Brain microvascular endothelial cell (primary cell): ENCODE data around the gene TCF3.
A peak's percentile ranks its signal among the peaks of the same experiment; 100 is the strongest.

Source experiments
- DNase-seq: peaks from one replicate; pipeline ENCODE4 v3.0.0-alpha.2; 2020
- H3K27ac ChIP-seq: fragments of 250-450 bp; sonication (Bioruptor Pico); 2 replicates; pipeline ENCODE4 v1.5.1; 2020; ENCODE audit warnings: mild to moderate bottlenecking, moderate library complexity
- H3K27me3 ChIP-seq: fragments of 250-450 bp; sonication (Bioruptor Pico); replicated peaks from 2 replicates; pipeline ENCODE4 v1.5.1; 2020; ENCODE audit warnings: mild to moderate bottlenecking
- H3K36me3 ChIP-seq: fragments of 250-450 bp; sonication (Bioruptor Pico); replicated peaks from 2 replicates; pipeline ENCODE4 v1.5.1; 2020; ENCODE audit warnings: mild to moderate bottlenecking
- H3K4me3 ChIP-seq: 2 replicates; pipeline ENCODE4 v1.5.1; 2011; ENCODE audit warnings: low read depth, mild to moderate bottlenecking, control low read depth, low read length, moderate library complexity
- in situ Hi-C: cut with HindIII; loops from 2 replicates; pipeline ENCODE4 v1.10.0; 2017; ENCODE audit warnings: low sequenced_read_pairs, low pct_ligation_motif_present
- TF ChIP-seq, protein P1 (sequence below): IDR thresholded peaks from 2 replicates; pipeline ENCODE4 v1.5.1; 2011; ENCODE audit warnings: low read depth, mild to moderate bottlenecking, moderate library complexity, low read length, control low read depth, inconsistent platforms; ENCODE audit errors: missing control alignments

Gene TCF3

DNA sequence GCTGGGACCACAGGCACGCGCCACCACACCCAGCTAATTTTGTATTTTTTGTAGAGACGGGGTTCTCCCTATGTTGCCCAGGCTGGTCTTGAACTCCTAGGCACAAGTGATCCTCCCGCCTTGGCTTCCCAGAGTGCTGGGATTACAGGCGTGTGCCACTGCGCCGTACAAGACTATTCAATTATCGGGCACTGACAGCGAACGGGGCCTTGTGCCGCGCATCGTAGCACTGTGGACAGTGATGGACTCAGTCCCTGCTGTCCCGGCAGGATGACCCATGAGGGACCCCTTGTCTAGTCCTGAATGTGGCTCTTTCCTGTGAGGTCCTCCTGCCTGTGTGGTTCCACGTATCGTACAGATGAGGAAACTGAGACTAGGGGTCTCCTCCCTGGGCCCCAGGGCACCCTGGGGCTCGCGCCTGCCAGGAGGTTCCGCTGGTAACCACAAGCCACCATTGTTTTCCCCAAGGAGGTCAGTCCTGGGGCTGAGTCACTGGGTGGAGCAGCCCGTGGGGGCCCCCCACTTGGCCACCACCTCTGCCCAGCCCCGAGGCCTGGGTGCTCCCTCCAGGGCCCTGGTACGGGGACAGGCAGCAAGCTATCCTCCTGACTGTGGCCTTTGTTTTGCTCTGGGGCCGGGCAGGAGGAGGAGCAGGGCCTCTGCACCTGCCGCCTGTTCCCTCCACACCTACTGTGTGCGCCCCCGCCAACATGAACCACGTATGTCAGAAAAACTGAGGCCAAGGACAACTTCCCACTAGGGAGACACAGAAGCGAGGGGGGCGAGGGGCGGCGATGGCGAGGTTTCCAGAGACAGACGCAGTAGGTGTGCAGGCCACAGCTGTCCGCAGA lies 2.9 kb upstream of the TCF3 start:
- in situ Hi-C loops = no loop called here
- Histone ChIP-seq H3K36me3 (no peaks in the 10 kb centered on the region), H3K4me3 (no peak overlapping the region), H3K27me3 (no peaks in the 10 kb centered on the region), H3K27ac (no peak overlapping the region)
- TF ChIP-seq, protein P1, sequence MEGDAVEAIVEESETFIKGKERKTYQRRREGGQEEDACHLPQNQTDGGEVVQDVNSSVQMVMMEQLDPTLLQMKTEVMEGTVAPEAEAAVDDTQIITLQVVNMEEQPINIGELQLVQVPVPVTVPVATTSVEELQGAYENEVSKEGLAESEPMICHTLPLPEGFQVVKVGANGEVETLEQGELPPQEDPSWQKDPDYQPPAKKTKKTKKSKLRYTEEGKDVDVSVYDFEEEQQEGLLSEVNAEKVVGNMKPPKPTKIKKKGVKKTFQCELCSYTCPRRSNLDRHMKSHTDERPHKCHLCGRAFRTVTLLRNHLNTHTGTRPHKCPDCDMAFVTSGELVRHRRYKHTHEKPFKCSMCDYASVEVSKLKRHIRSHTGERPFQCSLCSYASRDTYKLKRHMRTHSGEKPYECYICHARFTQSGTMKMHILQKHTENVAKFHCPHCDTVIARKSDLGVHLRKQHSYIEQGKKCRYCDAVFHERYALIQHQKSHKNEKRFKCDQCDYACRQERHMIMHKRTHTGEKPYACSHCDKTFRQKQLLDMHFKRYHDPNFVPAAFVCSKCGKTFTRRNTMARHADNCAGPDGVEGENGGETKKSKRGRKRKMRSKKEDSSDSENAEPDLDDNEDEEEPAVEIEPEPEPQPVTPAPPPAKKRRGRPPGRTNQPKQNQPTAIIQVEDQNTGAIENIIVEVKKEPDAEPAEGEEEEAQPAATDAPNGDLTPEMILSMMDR = no peak
- no peak for DNase-seq

DNA sequence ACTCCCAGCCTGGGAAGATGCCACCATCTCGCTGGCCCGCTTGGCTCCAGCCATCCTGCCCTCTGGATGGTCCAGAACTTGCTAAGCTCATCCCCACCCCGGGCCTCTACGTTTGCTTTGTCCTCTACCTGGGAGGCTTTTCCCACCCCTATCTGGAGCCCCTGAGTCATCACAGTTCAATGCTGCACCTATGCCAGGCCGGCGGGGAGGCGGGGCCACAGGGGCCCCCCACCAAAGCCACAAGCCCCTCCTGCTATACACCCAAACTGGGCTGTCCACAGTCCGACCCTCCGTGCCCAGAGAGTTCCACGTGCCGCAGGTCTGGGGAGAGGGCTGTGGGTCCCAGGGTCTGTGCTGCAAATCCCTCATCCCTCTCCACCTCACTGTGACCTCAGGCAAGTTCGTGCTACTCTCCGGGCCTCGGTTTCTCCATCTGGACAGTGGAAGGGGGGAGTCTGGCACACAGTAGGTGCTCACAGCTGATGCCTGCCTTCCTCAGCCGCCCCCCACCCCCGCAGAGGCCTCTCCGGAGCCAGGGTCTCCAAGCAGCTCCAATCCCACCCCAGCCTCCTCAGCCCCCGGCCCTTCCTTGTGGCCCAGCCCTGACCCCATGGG lies 1.9 kb upstream of the TCF3 start:
- Histone ChIP-seq H3K27ac (no peak overlapping the region), H3K4me3 (no peak overlapping the region), H3K36me3 (peaks cover 6% of the 10 kb centered on the region), H3K27me3 (no peaks in the 10 kb centered on the region)
- DNase-seq = no peak
- TF ChIP-seq, protein P1 = no peak
- in situ Hi-C loops = no loop called here

DNA sequence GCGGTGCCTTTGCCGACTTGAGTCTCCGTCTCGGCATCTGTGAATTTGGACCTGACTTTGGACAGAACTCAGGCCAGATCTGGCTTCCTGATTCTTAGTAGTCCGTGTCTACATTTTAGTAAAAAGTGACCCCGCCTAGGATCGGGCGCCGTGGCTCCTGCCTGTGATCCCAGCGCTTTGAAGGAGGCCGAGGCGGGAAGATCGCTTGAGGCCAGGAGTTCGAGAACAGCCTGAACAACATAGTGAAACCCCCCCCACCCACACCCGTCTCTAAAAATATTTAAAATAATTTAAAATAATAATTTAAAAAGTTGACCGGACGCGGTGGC lies 849 bp upstream of the TCF3 start:
- no peaks in the 10 kb centered on the region for H3K27me3 ChIP-seq
- peaks cover 11% of the 10 kb centered on the region for H3K36me3 ChIP-seq
- H3K4me3 ChIP-seq = peak overlapping the region; percentile 52
- H3K27ac ChIP-seq = peak overlapping the region; percentile 100
- no peak for DNase-seq
- TF ChIP-seq, protein P1 = no peak
- in situ Hi-C loops = no loop called here

DNA sequence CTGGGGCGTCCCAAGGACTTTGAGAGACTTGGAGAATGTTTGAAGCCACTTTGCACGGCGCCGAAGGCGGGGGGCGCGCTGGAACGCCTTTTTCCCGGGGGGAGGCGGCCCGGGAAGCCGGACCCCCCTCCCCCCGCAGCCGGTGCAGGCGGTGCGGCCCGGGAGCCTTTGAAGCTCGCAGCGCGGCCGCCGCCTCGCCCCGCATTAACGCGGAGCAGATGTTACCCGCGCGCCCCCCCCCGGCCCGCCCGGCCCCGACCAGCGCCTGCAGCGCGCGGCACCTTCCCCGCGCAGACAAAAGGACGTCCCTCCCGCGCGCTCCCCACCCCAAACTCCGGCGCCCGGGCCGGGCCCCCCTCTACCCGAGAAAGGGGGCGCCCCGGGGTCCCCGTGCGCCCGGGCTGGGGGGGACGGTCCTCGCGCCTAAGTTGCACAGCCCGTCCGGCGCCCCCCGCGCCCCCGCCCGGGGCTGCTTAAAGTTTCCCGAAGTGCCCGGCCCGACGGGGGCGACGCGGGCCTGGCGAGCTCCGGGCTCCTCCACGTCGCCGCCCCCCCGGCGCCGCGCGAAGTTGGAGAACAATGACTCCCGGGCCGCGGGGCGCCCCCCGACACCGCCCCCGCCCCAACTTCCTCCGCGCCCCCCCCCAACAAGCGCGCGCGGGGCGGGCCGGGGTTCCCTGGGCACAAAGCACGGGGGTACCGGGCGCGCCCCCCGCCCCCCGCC lies 685 bp downstream of the TCF3 start:
- Histone ChIP-seq H3K36me3 (peaks cover 19% of the 10 kb centered on the region), H3K27me3 (no peaks in the 10 kb centered on the region), H3K4me3 (peak overlapping the region; percentile 69), H3K27ac (peak overlapping the region; percentile 15)
- TF ChIP-seq, protein P1 = no peak
- in situ Hi-C loops = no loop called here
- DNase-seq = no peak

DNA sequence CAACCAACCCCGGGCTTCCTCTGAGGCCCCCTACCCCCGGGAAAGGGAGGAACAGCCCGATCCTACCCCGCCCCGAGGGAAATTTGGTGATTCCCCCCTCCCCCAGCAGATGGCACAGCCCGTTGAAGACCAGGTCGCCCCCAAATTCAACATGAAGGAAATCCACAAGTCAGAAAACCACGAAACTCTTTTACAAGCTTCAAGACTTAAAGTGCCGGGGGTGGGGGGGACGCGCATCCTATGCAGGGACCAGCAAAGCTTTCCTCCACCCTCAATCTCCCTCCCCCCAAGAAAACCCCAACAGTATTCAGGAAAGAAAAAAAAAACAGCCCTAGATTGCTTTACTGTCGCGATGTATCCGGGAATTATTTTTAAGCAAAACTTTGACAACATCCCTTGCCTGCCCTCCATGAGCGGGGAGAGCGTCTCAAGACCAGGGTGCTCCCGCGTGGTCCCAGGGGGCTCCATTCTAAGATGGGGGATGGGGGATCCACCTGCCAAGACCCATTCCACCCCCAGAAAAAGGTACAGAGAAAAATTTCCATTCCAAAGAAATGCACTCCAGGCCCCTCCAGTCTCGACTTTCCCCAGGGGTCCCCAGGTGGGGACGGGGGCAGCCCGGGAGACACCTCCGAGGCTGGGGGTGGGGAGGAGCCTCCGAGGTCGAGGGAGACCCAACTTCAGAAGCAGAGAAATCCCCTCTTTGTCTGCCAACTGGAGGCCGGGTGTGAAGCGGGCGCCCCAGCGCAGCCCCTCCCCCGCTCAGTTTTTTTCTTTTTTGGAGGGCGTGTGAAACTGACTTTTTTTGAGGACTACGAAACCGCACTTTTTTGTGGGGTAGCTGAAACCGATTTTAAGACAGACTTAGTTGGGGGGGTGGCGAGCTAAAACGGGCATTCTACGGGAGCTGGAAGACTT lies 1.5 kb downstream of the TCF3 start:
- peaks cover 27% of the 10 kb centered on the region for H3K36me3 ChIP-seq
- no peaks in the 10 kb centered on the region for H3K27me3 ChIP-seq
- TF ChIP-seq, protein P1 = peak; percentile 16
- peak overlapping the region; percentile 69 for H3K4me3 ChIP-seq
- in situ Hi-C loops = no loop called here
- DNase-seq = no peak
- peak overlapping the region; percentile 15 for H3K27ac ChIP-seq
